SK-N-SH treated with all-trans-retinoic acid at 6 μM for 48 hours (cell line): ENCODE measurements around the gene CISTR.

Experiments
- ATAC-seq: fragments of 200-7000 bp; cut with Tn5 transposase; 3 replicates; pipeline ENCODE4 v1.9.1; 2020; ENCODE audit warnings: mild to moderate bottlenecking, moderate library complexity
- ARNTL ChIP-seq: fragments of 450-650 bp; formaldehyde crosslinking; IDR thresholded peaks from 2 replicates; pipeline ENCODE4 v1.5.0; 2020; ENCODE audit warnings: low read depth, mild to moderate bottlenecking, moderate library complexity, borderline replicate concordance
- BACH2 ChIP-seq: fragments of 250-450 bp; sonication (Bioruptor Pico); IDR thresholded peaks from 2 replicates; pipeline ENCODE4 v1.9.0; 2021; ENCODE audit warnings: mild to moderate bottlenecking, borderline replicate concordance
- CSDC2 ChIP-seq: fragments of 250-450 bp; sonication (Bioruptor Pico); IDR thresholded peaks from 2 replicates; pipeline ENCODE4 v1.5.0; 2020; ENCODE audit warnings: mild to moderate bottlenecking, moderate library complexity
- ESRRG ChIP-seq: fragments of 250-450 bp; sonication (Bioruptor Pico); IDR thresholded peaks from 2 replicates; pipeline ENCODE4 v1.6.1; 2021; ENCODE audit warnings: mild to moderate bottlenecking
- GLIS3 ChIP-seq: fragments of 250-450 bp; sonication (Bioruptor Pico); IDR thresholded peaks from 2 replicates; pipeline ENCODE4 v1.5.0; 2020; ENCODE audit warnings: mild to moderate bottlenecking, moderate library complexity
- ISL1 ChIP-seq: fragments of 250-450 bp; sonication (Bioruptor Pico); IDR thresholded peaks from 2 replicates; pipeline ENCODE4 v2.1.2; 2022; ENCODE audit warnings: mild to moderate bottlenecking, moderate library complexity
- OSR1 ChIP-seq: fragments of 250-450 bp; sonication (Bioruptor Pico); IDR thresholded peaks from 2 replicates; pipeline ENCODE4 v1.8.0; 2022; ENCODE audit warnings: moderate library complexity, mild to moderate bottlenecking, inconsistent platforms
- PPARA ChIP-seq: fragments of 250-450 bp; sonication (Bioruptor Pico); IDR thresholded peaks from 2 replicates; pipeline ENCODE4 v1.5.0; 2020; ENCODE audit warnings: mild to moderate bottlenecking, borderline replicate concordance
- RARB ChIP-seq: fragments of 250-450 bp; sonication (Bioruptor Pico); IDR thresholded peaks from 2 replicates; pipeline ENCODE4 v1.8.0; 2021; ENCODE audit warnings: mild to moderate bottlenecking, moderate library complexity
- SNAI2 ChIP-seq: fragments of 250-450 bp; sonication (Bioruptor Pico); IDR thresholded peaks from 2 replicates; pipeline ENCODE4 v1.5.0; 2020; ENCODE audit warnings: mild to moderate bottlenecking, moderate library complexity
- TCF4 ChIP-seq: fragments of 250-450 bp; sonication (Bioruptor Pico); IDR thresholded peaks from 2 replicates; pipeline ENCODE4 v1.8.0; 2021; ENCODE audit warnings: mild to moderate bottlenecking, moderate library complexity, borderline replicate concordance
- TOX ChIP-seq: fragments of 250-450 bp; sonication (Bioruptor Pico); IDR thresholded peaks from 2 replicates; pipeline ENCODE4 v1.8.0; 2021; ENCODE audit warnings: mild to moderate bottlenecking, moderate library complexity, borderline replicate concordance
- ZC3H10 ChIP-seq: fragments of 250-450 bp; sonication (Bioruptor Pico); IDR thresholded peaks from 2 replicates; pipeline ENCODE4 v1.5.1; 2021; ENCODE audit warnings: mild to moderate bottlenecking, moderate library complexity
- ZFP3 ChIP-seq: fragments of 250-450 bp; sonication (Bioruptor Pico); IDR thresholded peaks from 2 replicates; pipeline ENCODE4 v1.5.0; 2020; ENCODE audit warnings: mild to moderate bottlenecking, moderate library complexity
- ZNF70 ChIP-seq: fragments of 450-650 bp; formaldehyde crosslinking; IDR thresholded peaks from 2 replicates; pipeline ENCODE4 v1.5.0; 2020; ENCODE audit warnings: mild to moderate bottlenecking, moderate library complexity
- ZNF8 ChIP-seq: fragments of 450-650 bp; formaldehyde crosslinking; IDR thresholded peaks from 2 replicates; pipeline ENCODE4 v1.5.0; 2020; ENCODE audit warnings: mild to moderate bottlenecking, moderate library complexity
- TF ChIP-seq, protein P1 (sequence below): fragments of 250-450 bp; sonication (Bioruptor Pico); IDR thresholded peaks from 2 replicates; pipeline ENCODE4 v1.5.1; 2021; ENCODE audit warnings: mild to moderate bottlenecking, moderate library complexity
- TF ChIP-seq, protein P2 (sequence below): fragments of 250-450 bp; sonication (Bioruptor Pico); IDR thresholded peaks from 2 replicates; pipeline ENCODE4 v1.5.1; 2020; ENCODE audit warnings: low read depth, mild to moderate bottlenecking, moderate library complexity
- TF ChIP-seq, protein P3 (sequence below): fragments of 250-450 bp; sonication (Bioruptor Pico); IDR thresholded peaks from 2 replicates; pipeline ENCODE4 v1.8.0; 2020; ENCODE audit warnings: mild to moderate bottlenecking, moderate library complexity, borderline replicate concordance
- TF ChIP-seq, protein P4 (sequence below): fragments of 250-450 bp; sonication (Bioruptor Pico); IDR thresholded peaks from 2 replicates; pipeline ENCODE4 v1.8.0; 2021; ENCODE audit warnings: low read depth, mild to moderate bottlenecking, moderate library complexity, borderline replicate concordance
- TF ChIP-seq, protein P5 (sequence below): fragments of 250-450 bp; sonication (Bioruptor Pico); IDR thresholded peaks from 2 replicates; pipeline ENCODE4 v1.5.0; 2020; ENCODE audit warnings: mild to moderate bottlenecking, moderate library complexity

The CISTR gene

DNA sequence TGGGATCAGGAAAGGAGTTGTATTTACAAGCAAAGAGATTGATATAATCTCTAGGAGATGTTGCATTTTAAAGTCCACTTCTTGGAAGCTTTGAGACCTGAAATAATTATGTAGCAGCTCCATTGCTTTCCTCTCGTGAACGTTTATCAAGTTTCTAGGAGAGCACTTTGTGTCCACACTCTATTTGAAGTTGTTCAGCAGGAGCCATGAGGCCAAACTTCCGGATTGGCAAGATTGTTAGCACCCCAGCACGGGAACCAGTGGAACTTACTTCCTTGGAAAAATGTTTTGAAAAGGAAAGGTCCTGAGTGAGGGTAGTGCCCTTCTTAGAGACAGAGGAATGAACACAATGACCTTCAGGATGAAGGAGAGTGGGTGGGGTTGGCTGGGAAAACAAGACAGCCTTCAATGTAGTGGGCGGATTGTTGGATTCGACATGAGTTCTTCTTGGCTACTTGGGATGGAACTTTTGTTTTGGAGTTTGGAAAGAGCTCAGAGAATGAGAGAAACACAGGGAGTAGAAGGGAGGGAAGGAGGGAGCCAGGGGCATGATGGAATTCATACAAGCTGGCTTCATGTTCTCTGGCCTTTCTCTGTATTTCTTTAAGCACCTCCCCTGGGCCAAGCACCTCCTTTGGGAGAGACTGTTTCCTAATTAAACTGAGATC, 23.8 kb upstream of the CISTR start:
- TF ChIP-seq RARB (CRISPR knock-in tag): no peak
- ATAC-seq: no peak

DNA sequence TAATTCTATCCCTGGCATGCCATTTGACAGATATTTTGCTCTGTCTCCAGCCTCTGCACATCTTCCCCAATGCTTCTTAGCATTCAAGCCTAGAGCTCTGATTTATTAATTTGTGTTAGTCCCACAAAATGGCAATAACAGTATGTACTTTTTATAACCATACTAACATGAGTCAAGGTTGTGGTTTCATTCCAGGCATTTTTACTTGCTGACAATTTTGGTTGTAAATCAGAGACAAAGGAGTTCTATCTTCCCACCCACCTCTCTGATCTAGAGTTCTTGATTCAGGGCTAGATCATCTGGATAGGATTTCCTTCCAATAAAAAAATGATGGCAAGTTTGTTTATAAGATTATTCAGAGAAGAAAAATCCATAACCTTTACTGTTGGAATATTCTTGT, 18.5 kb upstream of the CISTR start:
- no peak for TF ChIP-seq TCF4 (CRISPR knock-in tag)
- TF ChIP-seq BACH2: no peak
- no peak for TF ChIP-seq TOX
- TF ChIP-seq ZC3H10 (CRISPR knock-in tag): no peak
- TF ChIP-seq ZNF70 (CRISPR knock-in tag): no peak
- no peak for TF ChIP-seq CSDC2 (CRISPR knock-in tag)
- TF ChIP-seq, protein P1, sequence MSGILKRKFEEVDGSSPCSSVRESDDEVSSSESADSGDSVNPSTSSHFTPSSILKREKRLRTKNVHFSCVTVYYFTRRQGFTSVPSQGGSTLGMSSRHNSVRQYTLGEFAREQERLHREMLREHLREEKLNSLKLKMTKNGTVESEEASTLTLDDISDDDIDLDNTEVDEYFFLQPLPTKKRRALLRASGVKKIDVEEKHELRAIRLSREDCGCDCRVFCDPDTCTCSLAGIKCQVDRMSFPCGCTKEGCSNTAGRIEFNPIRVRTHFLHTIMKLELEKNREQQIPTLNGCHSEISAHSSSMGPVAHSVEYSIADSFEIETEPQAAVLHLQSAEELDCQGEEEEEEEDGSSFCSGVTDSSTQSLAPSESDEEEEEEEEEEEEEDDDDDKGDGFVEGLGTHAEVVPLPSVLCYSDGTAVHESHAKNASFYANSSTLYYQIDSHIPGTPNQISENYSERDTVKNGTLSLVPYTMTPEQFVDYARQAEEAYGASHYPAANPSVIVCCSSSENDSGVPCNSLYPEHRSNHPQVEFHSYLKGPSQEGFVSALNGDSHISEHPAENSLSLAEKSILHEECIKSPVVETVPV: no peak
- TF ChIP-seq, protein P2, sequence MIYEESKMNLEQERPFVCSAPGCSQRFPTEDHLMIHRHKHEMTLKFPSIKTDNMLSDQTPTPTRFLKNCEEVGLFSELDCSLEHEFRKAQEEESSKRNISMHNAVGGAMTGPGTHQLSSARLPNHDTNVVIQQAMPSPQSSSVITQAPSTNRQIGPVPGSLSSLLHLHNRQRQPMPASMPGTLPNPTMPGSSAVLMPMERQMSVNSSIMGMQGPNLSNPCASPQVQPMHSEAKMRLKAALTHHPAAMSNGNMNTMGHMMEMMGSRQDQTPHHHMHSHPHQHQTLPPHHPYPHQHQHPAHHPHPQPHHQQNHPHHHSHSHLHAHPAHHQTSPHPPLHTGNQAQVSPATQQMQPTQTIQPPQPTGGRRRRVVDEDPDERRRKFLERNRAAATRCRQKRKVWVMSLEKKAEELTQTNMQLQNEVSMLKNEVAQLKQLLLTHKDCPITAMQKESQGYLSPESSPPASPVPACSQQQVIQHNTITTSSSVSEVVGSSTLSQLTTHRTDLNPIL: no peak
- no peak for TF ChIP-seq ZFP3 (CRISPR knock-in tag)
- TF ChIP-seq ZNF8: no peak
- no peak for TF ChIP-seq ESRRG
- TF ChIP-seq, protein P3, sequence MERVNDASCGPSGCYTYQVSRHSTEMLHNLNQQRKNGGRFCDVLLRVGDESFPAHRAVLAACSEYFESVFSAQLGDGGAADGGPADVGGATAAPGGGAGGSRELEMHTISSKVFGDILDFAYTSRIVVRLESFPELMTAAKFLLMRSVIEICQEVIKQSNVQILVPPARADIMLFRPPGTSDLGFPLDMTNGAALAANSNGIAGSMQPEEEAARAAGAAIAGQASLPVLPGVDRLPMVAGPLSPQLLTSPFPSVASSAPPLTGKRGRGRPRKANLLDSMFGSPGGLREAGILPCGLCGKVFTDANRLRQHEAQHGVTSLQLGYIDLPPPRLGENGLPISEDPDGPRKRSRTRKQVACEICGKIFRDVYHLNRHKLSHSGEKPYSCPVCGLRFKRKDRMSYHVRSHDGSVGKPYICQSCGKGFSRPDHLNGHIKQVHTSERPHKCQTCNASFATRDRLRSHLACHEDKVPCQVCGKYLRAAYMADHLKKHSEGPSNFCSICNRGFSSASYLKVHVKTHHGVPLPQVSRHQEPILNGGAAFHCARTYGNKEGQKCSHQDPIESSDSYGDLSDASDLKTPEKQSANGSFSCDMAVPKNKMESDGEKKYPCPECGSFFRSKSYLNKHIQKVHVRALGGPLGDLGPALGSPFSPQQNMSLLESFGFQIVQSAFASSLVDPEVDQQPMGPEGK: no peak
- TF ChIP-seq ARNTL (CRISPR knock-in tag): no peak
- TF ChIP-seq SNAI2 (CRISPR knock-in tag): no peak
- no peak for TF ChIP-seq OSR1 (CRISPR knock-in tag)
- peak; percentile 38; the same call in 2 of the 3 replicates for ATAC-seq

DNA sequence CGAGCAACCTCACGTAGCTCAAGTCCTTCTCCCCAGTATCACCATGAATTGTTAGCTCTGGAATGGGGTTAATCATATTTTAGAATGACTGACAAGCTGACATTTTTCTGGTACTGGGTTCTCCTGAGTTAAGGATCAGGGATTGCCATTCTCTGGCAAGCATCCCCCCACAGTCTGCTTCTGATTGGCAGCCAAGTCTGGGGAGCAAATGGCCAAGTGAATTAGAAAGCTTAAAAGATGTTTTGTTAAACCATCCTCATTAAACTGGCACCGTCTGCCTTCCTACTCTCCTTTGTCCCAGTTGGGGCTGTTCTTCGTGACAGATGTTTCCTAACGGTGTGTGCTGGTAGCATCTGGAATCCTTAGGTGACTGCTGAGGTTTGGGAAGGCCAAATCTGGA, 17.2 kb upstream of the CISTR start:
- TF ChIP-seq, protein P4, sequence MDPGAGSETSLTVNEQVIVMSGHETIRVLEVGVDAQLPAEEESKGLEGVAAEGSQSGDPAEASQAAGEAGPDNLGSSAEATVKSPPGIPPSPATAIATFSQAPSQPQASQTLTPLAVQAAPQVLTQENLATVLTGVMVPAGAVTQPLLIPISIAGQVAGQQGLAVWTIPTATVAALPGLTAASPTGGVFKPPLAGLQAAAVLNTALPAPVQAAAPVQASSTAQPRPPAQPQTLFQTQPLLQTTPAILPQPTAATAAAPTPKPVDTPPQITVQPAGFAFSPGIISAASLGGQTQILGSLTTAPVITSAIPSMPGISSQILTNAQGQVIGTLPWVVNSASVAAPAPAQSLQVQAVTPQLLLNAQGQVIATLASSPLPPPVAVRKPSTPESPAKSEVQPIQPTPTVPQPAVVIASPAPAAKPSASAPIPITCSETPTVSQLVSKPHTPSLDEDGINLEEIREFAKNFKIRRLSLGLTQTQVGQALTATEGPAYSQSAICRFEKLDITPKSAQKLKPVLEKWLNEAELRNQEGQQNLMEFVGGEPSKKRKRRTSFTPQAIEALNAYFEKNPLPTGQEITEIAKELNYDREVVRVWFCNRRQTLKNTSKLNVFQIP (CRISPR knock-in tag): no peak
- TF ChIP-seq ARNTL (CRISPR knock-in tag): no peak
- no peak for TF ChIP-seq ISL1 (CRISPR knock-in tag)
- no peak for TF ChIP-seq PPARA
- no peak for TF ChIP-seq GLIS3
- TF ChIP-seq, protein P3: no peak
- TF ChIP-seq ZNF70 (CRISPR knock-in tag): no peak
- no peak for TF ChIP-seq TOX
- TF ChIP-seq ZFP3 (CRISPR knock-in tag): no peak
- TF ChIP-seq, protein P2: no peak
- TF ChIP-seq BACH2: no peak
- TF ChIP-seq, protein P5, sequence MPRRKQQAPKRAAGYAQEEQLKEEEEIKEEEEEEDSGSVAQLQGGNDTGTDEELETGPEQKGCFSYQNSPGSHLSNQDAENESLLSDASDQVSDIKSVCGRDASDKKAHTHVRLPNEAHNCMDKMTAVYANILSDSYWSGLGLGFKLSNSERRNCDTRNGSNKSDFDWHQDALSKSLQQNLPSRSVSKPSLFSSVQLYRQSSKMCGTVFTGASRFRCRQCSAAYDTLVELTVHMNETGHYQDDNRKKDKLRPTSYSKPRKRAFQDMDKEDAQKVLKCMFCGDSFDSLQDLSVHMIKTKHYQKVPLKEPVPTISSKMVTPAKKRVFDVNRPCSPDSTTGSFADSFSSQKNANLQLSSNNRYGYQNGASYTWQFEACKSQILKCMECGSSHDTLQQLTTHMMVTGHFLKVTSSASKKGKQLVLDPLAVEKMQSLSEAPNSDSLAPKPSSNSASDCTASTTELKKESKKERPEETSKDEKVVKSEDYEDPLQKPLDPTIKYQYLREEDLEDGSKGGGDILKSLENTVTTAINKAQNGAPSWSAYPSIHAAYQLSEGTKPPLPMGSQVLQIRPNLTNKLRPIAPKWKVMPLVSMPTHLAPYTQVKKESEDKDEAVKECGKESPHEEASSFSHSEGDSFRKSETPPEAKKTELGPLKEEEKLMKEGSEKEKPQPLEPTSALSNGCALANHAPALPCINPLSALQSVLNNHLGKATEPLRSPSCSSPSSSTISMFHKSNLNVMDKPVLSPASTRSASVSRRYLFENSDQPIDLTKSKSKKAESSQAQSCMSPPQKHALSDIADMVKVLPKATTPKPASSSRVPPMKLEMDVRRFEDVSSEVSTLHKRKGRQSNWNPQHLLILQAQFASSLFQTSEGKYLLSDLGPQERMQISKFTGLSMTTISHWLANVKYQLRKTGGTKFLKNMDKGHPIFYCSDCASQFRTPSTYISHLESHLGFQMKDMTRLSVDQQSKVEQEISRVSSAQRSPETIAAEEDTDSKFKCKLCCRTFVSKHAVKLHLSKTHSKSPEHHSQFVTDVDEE (CRISPR knock-in tag): no peak
- no peak for TF ChIP-seq RARB (CRISPR knock-in tag)
- ATAC-seq: no peak
